Activated CD4-positive, alpha-beta T cell treated with anti-CD3 and anti-CD28 coated beads, Interleukin-2, Interleukin-4, amounts not matched to agents 100 ng/mL and 50 ng/mL, durations not matched to agents 16 hours and 8 hours (primary cell): ENCODE results near the gene TMEM123.
A peak's percentile ranks its signal among the peaks of the same experiment; 100 is the strongest.

Experiments used
- DNase-seq: peaks from one replicate; pipeline ENCODE4 v3.0.0-alpha.2; 2020; ENCODE audit warnings: low spot score

Gene TMEM123, protein sequence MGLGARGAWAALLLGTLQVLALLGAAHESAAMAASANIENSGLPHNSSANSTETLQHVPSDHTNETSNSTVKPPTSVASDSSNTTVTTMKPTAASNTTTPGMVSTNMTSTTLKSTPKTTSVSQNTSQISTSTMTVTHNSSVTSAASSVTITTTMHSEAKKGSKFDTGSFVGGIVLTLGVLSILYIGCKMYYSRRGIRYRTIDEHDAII

DNA sequence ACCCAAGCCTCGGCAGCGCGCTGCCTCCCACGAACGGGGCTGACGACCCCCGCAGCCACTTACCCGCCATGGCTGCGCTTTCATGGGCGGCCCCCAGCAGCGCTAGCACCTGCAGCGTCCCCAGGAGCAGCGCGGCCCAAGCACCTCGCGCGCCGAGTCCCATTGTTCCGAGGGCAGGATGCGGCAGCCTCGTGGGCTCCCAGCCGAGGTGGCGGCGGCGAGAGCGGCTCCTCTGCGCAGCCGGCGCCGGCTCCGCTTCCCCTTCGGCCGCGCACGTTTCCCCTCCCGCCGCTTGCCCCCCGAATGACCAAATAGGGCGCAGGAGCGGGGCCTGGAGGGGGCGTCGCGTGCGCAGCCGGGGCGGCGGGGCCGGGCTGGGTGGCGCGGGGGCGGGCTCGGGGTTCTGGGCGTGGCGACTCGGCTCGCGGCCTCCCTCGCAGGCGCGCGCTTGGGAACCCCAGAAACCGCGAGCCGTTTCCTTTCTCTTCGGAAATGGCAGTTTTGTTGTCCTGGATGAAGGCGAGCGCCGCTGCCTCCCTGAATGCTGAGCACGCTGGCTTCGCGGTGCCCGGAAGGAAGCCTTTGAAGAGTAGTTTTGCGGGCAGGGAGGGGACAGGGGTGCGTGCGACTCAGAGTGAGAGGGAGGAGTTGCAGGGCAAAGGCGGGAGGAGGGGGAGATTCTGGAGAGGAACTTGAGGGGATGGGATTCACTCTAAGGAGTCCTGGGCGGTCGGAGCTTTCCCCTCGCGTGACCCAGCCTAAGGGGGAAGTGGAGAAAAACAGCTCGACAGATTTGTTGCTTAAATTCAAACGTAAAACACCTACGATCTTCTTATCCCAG, at the start of gene TMEM123:
TSS of gene TMEM123 (minus strand) at position 305 of the 841 bp plus-strand sequence. CDS start at position 163, 142 bp downstream.
- DNase-seq = peak; percentile 94

DNA sequence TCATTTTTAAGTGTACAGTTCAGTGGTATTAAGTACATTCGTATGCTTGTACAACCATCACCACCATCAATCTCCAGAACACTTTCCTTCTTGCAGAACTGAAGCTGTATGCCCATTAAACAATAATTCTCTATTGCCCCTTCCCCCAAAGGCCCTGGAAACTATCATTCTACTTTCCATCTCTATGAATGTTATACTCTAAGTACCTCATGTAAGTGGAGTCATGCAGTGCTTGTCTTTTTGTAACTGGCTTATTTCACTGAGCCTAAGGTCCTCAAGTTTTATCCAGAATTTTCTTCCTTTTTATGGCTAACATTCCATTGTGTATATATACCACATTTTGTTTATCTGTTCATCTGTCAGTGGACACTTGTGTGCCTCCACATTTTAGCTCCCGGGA, 48.3 kb upstream of the TMEM123 start:
- no peak for DNase-seq

DNA sequence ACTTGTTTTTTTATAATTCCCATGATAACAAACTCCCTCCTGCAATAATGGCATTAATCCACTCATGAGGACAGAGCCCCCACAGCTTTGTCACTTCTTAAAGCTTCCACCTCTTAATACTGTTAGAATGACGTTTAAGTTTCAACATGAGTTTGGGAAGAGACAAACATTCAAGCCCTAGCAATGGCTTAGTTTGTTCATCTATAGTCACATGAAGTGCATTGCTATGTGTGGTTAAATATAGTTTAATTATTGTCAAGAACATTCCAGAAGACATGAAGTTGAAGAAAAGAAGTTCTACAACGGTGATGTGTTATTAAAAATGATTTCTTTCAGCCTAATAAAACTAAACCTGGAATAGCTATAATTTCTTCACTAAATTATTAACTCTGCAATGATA, 47.4 kb upstream of the TMEM123 start:
- no peak for DNase-seq

DNA sequence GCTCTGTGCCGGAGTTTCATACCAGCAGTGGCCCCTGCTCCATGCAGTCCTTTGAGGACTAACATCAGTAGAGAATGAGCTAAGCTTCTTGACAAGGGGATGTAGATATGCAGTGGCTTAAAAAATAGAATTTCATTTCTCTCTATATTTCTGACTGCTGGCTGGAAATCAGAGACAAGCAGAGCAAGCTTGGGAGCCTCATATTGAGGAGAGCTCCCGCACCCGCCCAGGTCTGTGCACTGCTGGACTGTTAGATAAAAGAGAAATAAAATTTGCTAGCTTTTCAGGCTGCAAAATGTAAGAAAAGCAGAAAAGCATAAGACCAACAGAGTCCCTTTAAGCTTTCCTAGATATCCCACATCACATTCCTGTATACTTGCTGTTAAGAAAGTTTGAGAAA, 46.6 kb upstream of the TMEM123 start:
- DNase-seq = no peak

DNA sequence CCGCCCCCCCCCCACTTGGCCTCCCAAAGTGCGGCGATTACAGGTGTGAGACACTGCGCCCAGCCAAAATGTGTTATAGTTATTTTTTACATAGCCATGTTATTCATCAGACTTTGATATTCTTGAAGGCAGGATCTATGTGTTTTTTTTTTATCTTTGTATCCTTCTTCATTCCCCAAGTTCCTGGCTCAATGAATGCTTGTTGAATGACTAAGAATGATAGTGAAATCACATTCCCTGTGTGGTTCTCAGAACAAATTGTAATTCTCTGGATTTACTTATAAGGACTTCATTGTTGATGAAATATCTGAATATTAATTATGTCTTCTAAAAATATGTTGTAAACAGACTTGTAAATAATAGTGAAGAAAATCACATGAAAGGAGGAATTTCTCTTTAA, 44.5 kb upstream of the TMEM123 start:
- no peak for DNase-seq

DNA sequence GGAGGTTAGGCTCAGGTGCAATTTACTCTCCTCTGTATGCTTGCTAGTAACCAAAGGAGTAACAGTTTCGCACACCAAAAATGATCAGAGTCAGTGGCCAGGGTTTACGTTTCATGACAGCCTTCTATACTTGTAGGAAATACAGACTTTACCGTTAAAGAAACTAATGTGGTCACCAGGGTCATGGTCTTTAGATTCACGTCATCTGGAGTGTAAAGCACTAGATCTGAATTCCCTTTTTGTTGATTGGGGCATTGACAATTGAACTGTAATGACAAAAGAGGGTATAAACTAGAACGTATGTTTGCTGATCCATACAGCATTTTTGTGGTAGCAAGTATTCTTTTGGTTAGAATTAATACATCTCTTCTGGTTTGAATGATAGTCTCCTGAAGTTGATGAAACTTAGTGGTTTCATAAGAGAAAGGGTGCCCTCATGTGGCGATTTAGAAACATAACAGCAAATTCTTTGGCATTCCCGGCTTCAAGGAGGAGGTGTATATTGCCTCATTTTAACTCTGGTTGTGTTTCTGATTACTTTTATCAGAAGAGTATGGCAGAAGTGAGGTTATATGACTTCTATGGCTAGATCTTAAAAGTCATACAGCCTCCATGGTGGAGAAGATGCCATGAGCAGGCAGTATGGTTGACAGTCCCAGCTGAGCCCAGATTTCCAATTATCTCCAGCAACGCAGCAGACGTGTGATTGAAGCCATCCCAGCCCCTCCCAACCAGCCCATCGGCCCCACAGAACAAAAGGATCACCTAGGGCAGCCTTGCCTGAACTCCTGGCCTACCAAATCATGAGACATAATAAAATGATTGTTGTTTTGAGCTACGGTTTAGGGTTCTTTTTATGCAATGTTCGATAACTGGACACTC, 42.8 kb upstream of the TMEM123 start:
- peak; percentile 70 for DNase-seq

DNA sequence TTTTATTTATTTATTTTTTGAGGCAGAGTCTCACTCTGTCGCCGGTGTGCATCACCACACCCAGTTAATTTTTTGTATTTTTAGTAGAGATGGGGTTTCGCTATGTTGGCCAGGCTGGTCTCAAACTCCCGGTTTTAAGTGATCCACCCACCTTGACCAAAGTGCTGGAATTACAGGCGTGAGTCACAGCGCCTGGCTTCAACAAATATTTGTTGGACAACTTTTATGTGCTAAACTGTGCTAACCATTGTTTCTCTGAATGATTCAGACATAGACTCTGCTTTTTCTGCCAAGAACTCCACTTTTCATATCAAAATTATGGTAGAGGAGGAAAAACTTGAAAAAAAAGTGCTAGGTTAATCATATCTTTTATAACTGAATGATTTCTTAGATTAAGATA, 41.7 kb upstream of the TMEM123 start:
- no peak for DNase-seq

DNA sequence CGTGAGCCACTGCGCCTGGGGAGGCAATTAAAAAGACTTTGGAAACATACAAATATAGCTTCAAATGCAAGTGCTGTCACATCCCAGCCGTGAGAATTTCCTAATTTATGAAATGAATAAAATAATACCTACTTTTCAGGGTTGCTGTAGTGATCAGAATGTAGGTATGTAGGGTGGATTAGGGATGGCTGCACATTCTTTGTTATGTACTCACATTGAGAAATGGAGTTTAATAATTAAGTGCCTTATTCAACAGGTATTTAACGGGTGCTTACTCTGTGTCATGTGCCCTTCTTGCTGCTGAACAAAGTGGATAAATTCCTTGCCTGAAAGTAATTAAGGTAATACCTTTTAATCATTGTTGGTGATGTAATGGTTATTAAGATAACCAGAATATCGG, 41.0 kb upstream of the TMEM123 start:
- no peak for DNase-seq

DNA sequence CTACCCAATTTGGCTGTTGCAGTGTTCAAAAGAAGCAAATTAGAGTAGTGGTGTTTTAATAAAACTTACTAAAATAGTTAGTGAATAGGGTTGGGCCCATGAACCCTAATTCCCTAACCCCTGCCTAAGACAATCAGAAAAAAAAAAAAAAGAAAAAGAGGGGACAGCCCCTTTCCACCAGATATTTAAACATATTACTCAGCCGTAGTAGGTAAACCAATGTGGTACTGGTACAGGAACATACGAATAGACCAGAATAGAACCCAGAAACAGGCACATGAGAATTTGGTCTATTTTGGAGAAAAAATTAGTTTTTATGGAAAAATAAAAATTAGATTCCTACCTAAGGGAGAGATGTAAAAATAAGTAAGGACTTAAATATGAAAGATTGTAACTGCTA, 39.4 kb upstream of the TMEM123 start:
- no peak for DNase-seq

DNA sequence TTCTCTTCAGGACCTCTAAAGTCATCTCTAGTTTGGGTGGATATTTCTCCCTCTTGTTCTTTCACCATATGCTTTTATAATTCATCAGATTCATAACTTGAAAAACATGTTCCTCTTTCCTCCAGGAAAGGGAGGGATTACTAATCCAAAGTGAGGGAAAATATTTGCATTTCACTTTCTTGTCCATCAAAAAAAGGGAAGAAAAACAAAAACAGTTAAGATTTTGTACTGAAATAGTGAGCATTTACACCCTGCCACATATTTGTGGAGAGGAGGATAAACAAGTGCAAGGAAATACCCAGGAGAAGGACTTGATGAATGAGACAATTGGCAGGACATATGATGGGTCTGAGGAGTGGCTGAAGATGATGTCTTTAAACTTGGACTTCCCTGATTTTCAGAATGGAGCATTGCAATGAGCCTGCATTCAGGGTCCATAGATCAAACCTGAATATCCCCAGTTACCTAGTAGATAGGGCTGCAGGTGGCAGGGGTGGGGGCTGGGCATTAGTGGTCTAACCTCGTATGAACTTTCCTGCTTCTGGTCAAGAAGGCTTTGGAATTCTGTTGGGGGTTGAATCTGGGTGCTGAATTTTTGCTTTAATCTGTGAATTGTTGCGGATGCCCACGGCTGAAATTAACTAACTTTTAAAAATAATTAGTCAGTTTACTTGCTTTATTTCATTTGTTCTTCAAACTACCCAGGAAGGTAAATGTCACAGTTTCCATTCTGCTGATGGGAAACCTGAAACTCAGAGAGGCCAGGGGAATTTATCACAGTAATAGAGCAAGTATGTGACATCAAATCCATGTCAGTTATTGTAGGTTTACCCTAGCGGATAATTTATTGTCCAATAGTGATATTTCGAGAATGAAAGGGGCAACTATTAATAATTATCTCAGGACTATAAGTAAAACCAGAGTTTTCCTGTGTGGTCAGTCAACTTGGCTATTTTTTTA, 36.9 kb upstream of the TMEM123 start:
- DNase-seq = no peak

DNA sequence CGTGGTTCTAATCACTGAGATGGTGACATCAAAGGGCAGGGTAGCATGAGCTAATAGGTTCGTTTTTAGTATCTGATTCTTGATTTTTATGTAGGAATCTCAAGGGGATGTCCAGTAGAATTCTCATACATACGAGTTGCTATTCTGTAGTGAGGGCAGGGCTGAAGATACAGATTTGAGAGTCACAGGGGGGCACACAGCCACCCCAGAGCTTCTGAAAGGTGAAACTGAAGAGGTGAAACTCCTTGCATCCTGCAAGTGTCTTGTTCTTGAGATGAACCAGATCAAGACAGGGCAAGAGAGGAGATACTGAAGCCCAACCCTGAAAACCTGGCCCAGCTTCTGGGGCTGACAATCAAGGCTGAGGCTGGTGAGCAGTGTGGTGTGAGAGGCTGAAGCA, 35.6 kb upstream of the TMEM123 start:
- DNase-seq = no peak

DNA sequence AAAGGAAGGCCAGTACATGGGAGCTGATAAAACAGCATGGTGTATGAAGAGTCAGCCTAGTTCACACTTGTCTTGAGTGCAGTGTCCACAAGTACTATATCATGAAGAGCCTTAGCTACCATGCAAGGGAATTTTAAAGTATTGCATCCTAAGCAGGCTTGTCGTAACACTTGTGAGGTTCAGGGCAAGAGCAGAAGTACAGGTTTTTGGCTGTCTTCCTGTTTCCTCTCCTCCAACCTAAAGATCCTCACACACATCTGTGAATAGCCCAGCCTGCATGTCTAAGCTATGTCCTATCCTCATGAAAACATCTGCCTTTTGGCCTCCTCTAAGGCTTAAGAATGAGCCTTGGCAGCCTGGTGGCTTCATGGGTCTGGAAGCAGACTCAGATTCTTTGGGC, 34.6 kb upstream of the TMEM123 start:
- DNase-seq = no peak

DNA sequence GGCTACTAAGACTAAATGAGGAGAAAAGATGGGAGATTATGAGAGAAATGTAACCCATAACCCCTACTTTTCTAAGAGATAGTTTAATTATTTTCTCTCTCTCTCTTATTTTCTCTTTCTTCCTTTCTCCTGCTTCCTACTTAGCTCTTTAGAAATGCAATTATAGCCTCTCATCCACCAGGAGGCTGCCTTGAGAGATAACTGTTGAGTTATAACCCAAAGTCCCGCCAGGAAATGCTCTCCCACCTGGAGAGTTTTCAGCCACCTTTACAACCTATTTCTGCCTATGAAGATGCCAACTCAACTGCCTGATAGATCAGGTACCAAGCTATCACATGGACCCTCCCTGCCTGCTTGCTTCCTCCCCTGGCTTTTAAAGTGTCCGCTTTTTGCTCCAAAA, 34.0 kb upstream of the TMEM123 start:
- no peak for DNase-seq

DNA sequence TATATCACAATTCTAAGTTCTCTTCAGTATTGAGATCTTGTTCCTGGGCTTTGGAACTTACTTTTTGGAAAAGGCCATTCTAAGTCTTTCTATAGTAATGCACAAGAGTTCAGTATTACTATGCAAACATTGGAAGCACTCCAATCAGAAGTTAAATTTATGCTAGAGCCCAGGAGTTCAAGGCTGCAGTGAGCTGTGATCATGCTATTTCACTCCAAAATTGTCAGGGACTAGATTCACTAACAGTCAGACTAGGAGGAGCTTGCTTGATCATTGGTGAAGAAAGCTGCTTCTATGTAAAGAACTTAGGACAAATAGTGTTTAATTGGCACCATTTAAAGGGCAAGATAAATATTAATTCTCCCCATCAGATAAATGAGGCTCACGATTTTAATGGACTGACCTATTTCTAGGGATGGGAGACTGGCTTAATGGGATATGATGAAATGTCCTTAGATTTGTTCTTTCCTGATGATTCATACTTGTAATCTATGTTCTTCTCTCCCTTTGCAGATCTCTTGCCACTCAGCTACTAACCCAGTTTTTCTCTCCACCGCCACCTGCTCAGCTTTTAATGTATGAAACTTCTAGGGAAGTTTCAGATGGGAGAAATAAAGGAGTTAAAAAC, 32.6 kb upstream of the TMEM123 start:
- no peak for DNase-seq

DNA sequence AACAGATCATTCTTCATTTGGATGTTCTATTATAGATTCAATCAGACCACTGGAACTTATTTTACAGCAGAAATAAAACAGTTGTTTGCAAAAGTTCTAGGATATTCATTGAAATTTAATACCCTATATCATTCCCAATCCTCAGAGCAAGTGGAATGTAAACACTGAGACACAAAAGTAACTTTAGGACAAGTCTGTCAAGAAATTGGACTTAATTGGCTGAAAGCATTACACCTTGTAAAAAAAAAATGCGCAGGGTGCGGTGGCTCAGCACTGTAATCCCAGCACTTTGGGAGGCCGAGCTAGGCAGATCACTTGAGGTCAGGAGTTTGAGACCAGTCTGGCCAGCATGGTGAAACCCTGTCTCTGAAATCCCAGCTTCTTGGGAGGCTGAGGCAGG, 29.9 kb upstream of the TMEM123 start:
- DNase-seq = no peak

DNA sequence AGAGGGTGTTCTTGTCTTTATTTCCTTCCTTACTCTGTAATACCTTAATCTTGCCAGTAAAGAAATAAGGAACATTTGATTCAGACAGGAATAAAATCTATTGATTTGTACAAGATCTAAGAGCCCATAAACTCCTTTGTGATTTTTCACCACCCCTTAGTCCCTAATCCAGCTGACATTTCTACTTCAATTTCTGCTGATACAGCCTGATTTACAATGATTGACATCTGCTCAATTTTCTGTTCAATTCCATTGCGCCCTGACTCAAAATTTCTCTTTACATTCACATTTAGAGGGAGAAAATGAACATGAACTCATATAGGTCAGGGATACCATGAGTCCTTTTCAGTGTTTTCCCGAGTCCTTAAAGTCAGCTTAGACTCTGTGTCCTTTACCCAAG, 27.2 kb upstream of the TMEM123 start:
- no peak for DNase-seq

DNA sequence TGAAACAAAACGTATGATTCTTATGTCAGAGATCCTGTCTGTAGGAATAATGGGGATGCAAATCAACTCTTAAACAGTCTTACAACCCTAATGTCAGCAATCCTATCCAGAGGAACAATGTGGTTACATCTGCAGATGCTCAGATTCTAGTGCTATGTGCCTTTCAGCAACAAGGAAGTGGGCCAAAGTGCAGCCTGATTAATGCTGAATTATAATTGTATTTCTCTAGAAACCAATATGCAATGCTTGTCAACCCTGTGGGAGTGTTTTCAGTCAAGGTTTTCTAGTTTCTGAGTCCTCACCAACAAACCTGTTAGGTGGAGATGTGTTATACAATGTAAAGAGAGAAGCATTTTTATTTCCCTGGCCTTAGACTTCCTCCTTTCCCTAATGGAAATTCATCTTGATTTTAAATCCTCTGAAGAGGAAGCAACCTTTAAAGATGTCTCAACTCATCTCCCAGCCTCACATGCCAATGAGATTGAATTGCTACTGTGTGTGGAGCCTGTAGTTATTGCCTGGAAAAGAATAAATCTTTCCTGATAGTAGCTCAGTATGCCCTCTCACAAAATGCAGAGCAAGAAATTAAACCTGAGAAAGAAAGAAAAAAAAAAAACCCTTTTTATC, 26.2 kb upstream of the TMEM123 start:
- DNase-seq = no peak

DNA sequence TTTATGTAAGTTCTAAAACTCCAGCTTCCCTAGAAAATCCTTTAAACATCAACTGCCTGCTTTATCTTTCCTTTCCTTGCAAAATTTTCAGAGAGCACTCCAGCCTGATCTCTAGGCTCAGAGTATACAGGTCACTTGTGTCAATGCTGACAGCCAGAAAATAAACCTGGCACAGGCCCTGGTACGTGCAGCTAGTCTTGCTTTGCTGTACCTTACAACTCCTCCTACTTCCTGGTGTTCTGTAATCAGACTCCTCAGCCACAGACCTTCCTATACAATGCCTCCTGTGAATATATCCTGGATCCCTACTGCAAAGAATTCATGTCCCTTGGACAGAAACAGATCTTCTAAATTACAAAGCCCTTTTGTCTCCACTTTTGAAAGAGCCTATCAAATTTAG, 24.2 kb upstream of the TMEM123 start:
- DNase-seq = peak; percentile 48

DNA sequence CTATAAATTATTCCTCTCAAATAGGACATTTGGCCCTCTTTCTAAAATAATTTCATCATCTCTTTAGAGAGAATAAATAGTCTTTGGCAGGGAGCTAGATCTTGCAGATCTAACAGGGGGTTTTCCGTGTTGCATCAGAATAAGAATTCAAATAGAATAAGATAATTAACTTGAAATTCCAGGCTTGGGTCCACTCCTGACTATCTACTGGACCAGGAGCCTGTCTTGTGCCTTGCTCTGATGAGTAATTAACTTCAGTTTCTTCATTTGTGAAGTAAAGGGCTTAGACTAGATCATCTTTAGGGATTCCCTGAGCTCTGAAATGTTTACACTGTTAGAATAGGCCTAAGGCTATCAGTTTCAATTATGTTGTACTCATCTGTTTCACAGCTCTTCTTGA, 23.5 kb upstream of the TMEM123 start:
- no peak for DNase-seq

DNA sequence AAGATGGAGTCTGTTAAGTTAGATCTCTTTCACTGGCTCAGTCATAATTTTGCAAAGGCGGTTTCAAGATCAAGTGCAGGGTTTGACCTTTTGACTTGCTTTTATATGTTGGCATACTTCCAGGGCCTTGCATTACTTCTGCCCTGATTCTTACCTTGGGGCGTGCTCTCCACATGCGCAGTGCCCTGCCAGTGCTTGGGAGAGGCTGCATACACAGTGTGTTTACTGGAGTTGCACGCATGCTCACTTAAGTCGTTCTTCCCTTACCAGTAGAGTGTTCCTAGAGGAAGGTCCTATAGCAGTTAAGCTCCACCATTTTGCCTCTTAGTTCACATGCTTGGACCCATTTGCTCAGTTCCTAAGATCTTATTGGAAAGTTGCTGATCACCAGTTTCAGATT, 21.0 kb upstream of the TMEM123 start:
- DNase-seq = no peak

DNA sequence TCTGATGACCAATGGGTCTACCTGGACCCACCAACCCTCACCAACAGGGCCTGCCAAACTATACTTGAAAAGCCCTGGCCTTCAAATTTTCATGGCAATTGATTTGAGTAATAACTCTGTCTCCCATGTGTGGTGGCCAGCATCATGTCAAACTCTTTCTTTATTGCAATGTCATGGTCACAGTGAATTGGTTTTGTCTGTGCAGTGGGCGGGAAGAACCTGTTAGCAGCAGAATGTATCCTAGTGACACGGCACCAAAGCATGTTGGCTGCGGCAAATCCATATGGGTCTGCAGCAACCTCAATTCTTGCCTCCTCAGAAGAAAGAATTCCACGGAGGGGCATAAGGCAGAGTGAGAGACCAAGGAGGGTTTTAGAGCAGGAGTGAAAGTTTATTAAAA, 19.6 kb upstream of the TMEM123 start:
- DNase-seq = no peak
